Lung (tissue), 12 donors: ENCODE data around the gene IFNLR1. TPM values are rescaled to one million over a fixed set of nuclear protein-coding genes. Genes with fewer than 3 reads are reported as not detected.

ENCODE experiments used
- ATAC-seq: fragments of 200-7000 bp; cut with Tn5 transposase; one replicate; pipeline ENCODE4 v1.9.1; 2020; ENCODE audit warnings: moderate number of reproducible peaks; ENCODE audit not compliant: insufficient read depth, low FRiP score
- DNase-seq, 3 donors: peaks; one replicate each; pipeline ENCODE4 v3.0.0-alpha.2; 2013 to 2017
- H3K27ac ChIP-seq, 2 donors: one replicate each; pipeline ENCODE4 v1.5.1; 2013; ENCODE audit warnings: mild to moderate bottlenecking in 2 of 2, moderate library complexity in 2 of 2, control low read depth in 1 of 2, inconsistent platforms in 1 of 2, low read depth in 1 of 2, low read length in 1 of 2
- H3K27me3 ChIP-seq, 3 donors: one replicate each; pipeline ENCODE4 v1.5.1; 2013; ENCODE audit warnings: low read length in 2 of 3; ENCODE audit not compliant: control insufficient read depth in 3 of 3, insufficient read depth in 3 of 3
- H3K36me3 ChIP-seq, 4 donors: one replicate each; pipeline ENCODE4 v1.5.1; 2013; ENCODE audit warnings: low read length in 4 of 4, mild to moderate bottlenecking in 1 of 4, moderate library complexity in 1 of 4; ENCODE audit not compliant: control insufficient read depth in 4 of 4, insufficient read depth in 4 of 4
- H3K4me1 ChIP-seq, 5 donors: one replicate each; pipeline ENCODE4 v1.5.1; 2013; ENCODE audit warnings: low read length in 5 of 5, mild to moderate bottlenecking in 2 of 5, moderate library complexity in 1 of 5; ENCODE audit not compliant: control insufficient read depth in 5 of 5, insufficient read depth in 5 of 5
- H3K4me3 ChIP-seq: one replicate; pipeline ENCODE4 v1.5.1; 2013; ENCODE audit warnings: mild to moderate bottlenecking, control low read depth, moderate library complexity
- H3K9ac ChIP-seq, 2 donors: one replicate each; pipeline ENCODE4 v1.5.1; 2013; ENCODE audit warnings: low read length in 2 of 2, control low read depth in 1 of 2; ENCODE audit not compliant: insufficient read depth in 1 of 2
- H3K9me3 ChIP-seq, 4 donors: one replicate each; pipeline ENCODE4 v1.5.1; 2013; ENCODE audit warnings: low read length in 3 of 4, mild to moderate bottlenecking in 1 of 4, moderate library complexity in 1 of 4; ENCODE audit not compliant: control insufficient read depth in 4 of 4, insufficient read depth in 3 of 4
- WGBS, 2 donors: extraction: QIAGEN DNeasy Blood & Tissue Kit; methylation state at CpG; one replicate each; pipeline ENCODE4 v1.1.7; 2013; 5-methylcytosine and 5-hydroxymethylcytosine counted together
- polyA plus RNA-seq, 2 donors: library from polyadenylated mRNA; stranded (reverse); fragments of 200-250 nt; gene quantifications; one replicate each; pipeline ENCODE4 v1.2.1, GENCODE V29; 2013
- total RNA-seq, 2 donors: library from RNA; depleted of rRNA in 1 of 2; stranded (reverse); fragments of >200 nt in 1 of 2; gene quantifications; one replicate each; pipeline ENCODE4 v1.2.1, GENCODE V29; 2014 to 2021
- TF ChIP-seq, protein P1 (sequence below): IDR thresholded peaks from 2 replicates; pipeline ENCODE4 v1.5.1; 2012; ENCODE audit warnings: mild to moderate bottlenecking; ENCODE audit errors: control extremely low read depth, extremely low read depth
- donor health status: control.
- donor health status: control.
- donor health status: Bipolar disorder and iron deficiency.
- donor health status: healthy.
- donor health status: DM: yes; HTN: yes; CAD: no.

Gene IFNLR1
- total and polyA plus RNA-seq, 4 donors, result 1.2 to 9.0 (median 2.7) TPM

DNA sequence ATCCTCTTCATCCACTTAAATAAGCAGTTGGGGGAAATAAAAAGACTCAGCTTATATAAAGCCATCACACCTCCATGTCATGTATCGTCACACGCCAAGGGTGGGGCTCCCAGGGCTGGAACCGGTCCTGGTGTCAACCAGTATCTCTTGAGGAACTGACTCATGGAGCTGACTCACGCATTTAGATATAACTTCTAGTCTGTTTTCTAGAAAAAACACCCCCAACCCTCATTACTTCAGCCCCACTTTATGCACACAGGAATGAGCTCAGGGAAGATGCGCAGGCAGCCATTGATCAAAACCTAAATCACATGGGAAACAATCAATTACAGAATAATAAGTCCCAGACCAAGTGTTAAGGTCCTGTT is 37.2 kb downstream of the IFNLR1 start:
- 49 to 68% methylated on average over 5 of the region's 5 CpGs for WGBS, 2 donors

DNA sequence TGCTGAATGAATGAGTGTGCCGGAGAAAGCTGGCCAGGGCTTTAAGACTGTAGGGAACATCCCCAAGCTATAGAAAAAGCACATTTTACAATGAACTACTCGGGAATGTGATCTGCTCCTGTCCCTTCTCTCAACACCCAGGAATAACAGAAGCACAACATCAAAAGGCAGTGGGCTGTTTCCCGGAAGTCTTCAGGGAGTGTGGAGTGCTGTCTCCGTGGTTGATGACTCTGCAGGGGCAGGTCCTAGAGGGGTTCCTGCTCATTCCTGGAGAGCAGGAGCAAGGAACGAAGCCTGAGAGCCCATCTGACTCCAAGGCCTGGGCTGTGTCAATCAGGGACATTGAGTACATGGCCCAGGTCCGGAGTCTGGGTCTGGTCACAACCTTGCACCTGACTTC is 39.3 kb downstream of the IFNLR1 start:
- ATAC-seq (no peak), DNase-seq (no peak)
- Histone ChIP-seq H3K4me3 (no peak overlapping the region), H3K4me1 (peaks cover 0 to 11% (median 0%) of the 10 kb centered on the region in 5 donors), H3K27ac (no peak overlapping the region), H3K9ac (no peak overlapping the region), H3K27me3 (peaks cover 0 to 16% (median 13%) of the 10 kb centered on the region in 3 donors), H3K36me3 (no peaks in the 10 kb centered on the region), H3K9me3 (no peaks in the 10 kb centered on the region)
- WGBS, 2 donors, result 71 to 73% methylated on average over 6 of the region's 6 CpGs
- TF ChIP-seq, protein P1, sequence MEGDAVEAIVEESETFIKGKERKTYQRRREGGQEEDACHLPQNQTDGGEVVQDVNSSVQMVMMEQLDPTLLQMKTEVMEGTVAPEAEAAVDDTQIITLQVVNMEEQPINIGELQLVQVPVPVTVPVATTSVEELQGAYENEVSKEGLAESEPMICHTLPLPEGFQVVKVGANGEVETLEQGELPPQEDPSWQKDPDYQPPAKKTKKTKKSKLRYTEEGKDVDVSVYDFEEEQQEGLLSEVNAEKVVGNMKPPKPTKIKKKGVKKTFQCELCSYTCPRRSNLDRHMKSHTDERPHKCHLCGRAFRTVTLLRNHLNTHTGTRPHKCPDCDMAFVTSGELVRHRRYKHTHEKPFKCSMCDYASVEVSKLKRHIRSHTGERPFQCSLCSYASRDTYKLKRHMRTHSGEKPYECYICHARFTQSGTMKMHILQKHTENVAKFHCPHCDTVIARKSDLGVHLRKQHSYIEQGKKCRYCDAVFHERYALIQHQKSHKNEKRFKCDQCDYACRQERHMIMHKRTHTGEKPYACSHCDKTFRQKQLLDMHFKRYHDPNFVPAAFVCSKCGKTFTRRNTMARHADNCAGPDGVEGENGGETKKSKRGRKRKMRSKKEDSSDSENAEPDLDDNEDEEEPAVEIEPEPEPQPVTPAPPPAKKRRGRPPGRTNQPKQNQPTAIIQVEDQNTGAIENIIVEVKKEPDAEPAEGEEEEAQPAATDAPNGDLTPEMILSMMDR, result no peak

More for the DNA sequence above, 37.2 kb downstream of the IFNLR1 start:
- H3K9me3 ChIP-seq, result no peaks in the 10 kb centered on the region
- peaks cover 0 to 16% (median 13%) of the 10 kb centered on the region in 3 donors for H3K27me3 ChIP-seq
- ATAC-seq (no peak), DNase-seq (no peak)
- no peaks in the 10 kb centered on the region for H3K36me3 ChIP-seq
- TF ChIP-seq, protein P1, result no peak
- H3K9ac ChIP-seq, result no peak overlapping the region
- no peak overlapping the region for H3K27ac ChIP-seq
- H3K4me1 ChIP-seq, result peaks cover 0 to 3% (median 0%) of the 10 kb centered on the region in 5 donors
- H3K4me3 ChIP-seq, result no peak overlapping the region

DNA sequence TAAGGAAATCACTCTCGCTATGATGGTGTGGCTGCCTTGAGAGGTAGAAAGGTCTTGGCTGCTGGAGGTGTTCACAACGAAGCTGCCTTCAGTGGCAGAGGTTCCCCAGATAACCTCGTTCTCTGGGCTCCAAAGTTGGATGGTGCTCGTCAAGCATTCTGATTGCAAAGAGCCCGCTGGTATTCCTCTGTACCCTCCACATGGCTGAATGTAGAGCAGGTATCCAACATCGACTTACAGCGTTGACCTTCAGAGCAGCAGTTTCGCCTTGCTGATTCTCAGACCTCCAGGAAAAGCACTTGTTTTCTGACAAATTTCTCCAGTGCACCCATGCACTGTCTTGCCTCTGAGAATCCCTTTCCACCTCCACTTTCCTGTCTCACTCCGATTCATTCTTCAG is 39.9 kb downstream of the IFNLR1 start:
- 89 to 90% methylated on average over 9 of the region's 9 CpGs for WGBS, 2 donors
- no peak overlapping the region for H3K27ac ChIP-seq
- no peak overlapping the region for H3K4me3 ChIP-seq
- H3K9ac ChIP-seq, result no peak overlapping the region
- no peak for DNase-seq
- ATAC-seq, result no peak
- TF ChIP-seq, protein P1, result no peak
- no peaks in the 10 kb centered on the region for H3K36me3 ChIP-seq
- no peaks in the 10 kb centered on the region for H3K9me3 ChIP-seq
- peaks cover 0 to 9% (median 3%) of the 10 kb centered on the region in 5 donors for H3K4me1 ChIP-seq
- peaks cover 0 to 16% (median 11%) of the 10 kb centered on the region in 3 donors for H3K27me3 ChIP-seq
